OCI-LY1 (cell line): ENCODE data around the gene EMC8.

Experiments
- CTCF ChIP-seq: fragments of 200-600 bp; sonication (generic), shearing (Covaris generic); IDR thresholded peaks from 2 replicates; pipeline ENCODE4 v1.5.1; 2017; ENCODE audit warnings: mild to moderate bottlenecking, antibody characterized with exemption, low read length, moderate library complexity, mixed read lengths
- EZH2 ChIP-seq: fragments of 200-600 bp; sonication (generic), shearing (Covaris generic); IDR thresholded peaks from 2 replicates; pipeline ENCODE4 v1.8.0; 2017; ENCODE audit warnings: borderline replicate concordance, mixed run types, mild to moderate bottlenecking, antibody characterized with exemption, low read length, moderate library complexity, mixed read lengths

- no peak for TF ChIP-seq CTCF
- no peak for TF ChIP-seq EZH2
Measured at GRCh38 chr16:85835227-85835751, 35.9 kb upstream of the EMC8 start.
